Smooth muscle cell (in vitro differentiated cells): ENCODE measurements around the gene PARD3B. TPM values are rescaled to one million over a fixed set of nuclear protein-coding genes. Genes with fewer than 3 reads are reported as not detected.
"Not testable (repeated sequence)": the region's sequence is repeated elsewhere in the genome, so short reads cannot be mapped to it uniquely, and the experiment has no call there.

Experiments used
- DNase-seq: peaks from one replicate; lab custom pipeline; 2025; ENCODE audit not compliant: unreplicated experiment; lab: John Stamatoyannopoulos, UW
- H2AFZ ChIP-seq: fragments of 200-600 bp; sonication (generic); 2 replicates; pipeline ENCODE4 v1.6.0; 2016; ENCODE audit warnings: antibody characterized with exemption, low read depth, mild to moderate bottlenecking
- H3F3A ChIP-seq: fragments of 200-600 bp; sonication (generic); 2 replicates; pipeline ENCODE4 v1.6.0; 2017; ENCODE audit warnings: antibody characterized with exemption, low read depth
- H3K27ac ChIP-seq: fragments of 200-600 bp; sonication (generic); 2 replicates; pipeline ENCODE4 v1.5.1; 2016; ENCODE audit warnings: low read depth, mild to moderate bottlenecking
- H3K27me3 ChIP-seq: fragments of 200-600 bp; sonication (generic); 2 replicates; pipeline ENCODE4 v1.6.1; 2016; ENCODE audit warnings: low read depth, mild to moderate bottlenecking
- H3K36me3 ChIP-seq: fragments of 200-600 bp; sonication (generic); 2 replicates; pipeline ENCODE4 v1.5.1; 2016; ENCODE audit warnings: low read depth
- H3K4me1 ChIP-seq: fragments of 200-600 bp; sonication (generic); 2 replicates; pipeline ENCODE4 v1.5.1; 2016; ENCODE audit warnings: low read depth
- H3K4me2 ChIP-seq: fragments of 200-600 bp; sonication (generic); 2 replicates; pipeline ENCODE4 v1.6.0; 2016; ENCODE audit warnings: mild to moderate bottlenecking
- H3K4me3 ChIP-seq: fragments of 200-600 bp; sonication (generic); 2 replicates; pipeline ENCODE4 v1.5.1; 2016; ENCODE audit warnings: mild to moderate bottlenecking
- H3K79me2 ChIP-seq: fragments of 200-600 bp; sonication (generic); 2 replicates; pipeline ENCODE4 v1.6.0; 2016; ENCODE audit warnings: low read depth, mild to moderate bottlenecking
- H3K9ac ChIP-seq: fragments of 200-600 bp; sonication (generic); 2 replicates; pipeline ENCODE4 v1.6.0; 2016; ENCODE audit warnings: low read depth
- H3K9me3 ChIP-seq: fragments of 200-600 bp; sonication (generic); replicated peaks from 2 replicates; pipeline ENCODE4 v1.5.1; 2016; ENCODE audit warnings: low read depth
- H4K20me1 ChIP-seq: fragments of 200-600 bp; sonication (generic); 2 replicates; pipeline ENCODE4 v1.6.0; 2016; ENCODE audit warnings: low read depth
- CTCF ChIP-seq: fragments of 200-600 bp; sonication (generic); IDR thresholded peaks from 2 replicates; pipeline ENCODE4 v1.5.1; 2017; ENCODE audit warnings: borderline replicate concordance, mild to moderate bottlenecking, antibody characterized with exemption; ENCODE audit not compliant: insufficient read depth, poor library complexity, severe bottlenecking
- WGBS: methylation state at CpG from one replicate; pipeline ENCODE4 v1.1.7; 2016; ENCODE audit warnings: low lambda C conversion rate; 5-methylcytosine and 5-hydroxymethylcytosine counted together
- polyA plus RNA-seq: library from polyadenylated mRNA; unstranded; fragments of >200 nt; fragmentation: Nextera tagmentation; extraction: Ambion mirVana; gene quantifications from 2 replicates; pipeline ENCODE4 v1.2.1, GENCODE V29; 2016
- total RNA-seq: library from RNA; depleted of rRNA; stranded (reverse); fragments of >200 nt; gene quantifications from 2 replicates; pipeline ENCODE4 v1.2.3, GENCODE V29; 2014

The PARD3B gene
- total and polyA plus RNA-seq, 2 experiments from 2014 or later, result 3.3 to 12.2 TPM

- Histone ChIP-seq H3K4me3 (no peak overlapping the region), H3K4me2 (no peak overlapping the region), H3K4me1 (peaks cover 27% of the 10 kb centered on the region), H3K9me3 (no peaks in the 10 kb centered on the region), H3K36me3 (no peaks in the 10 kb centered on the region), H2AFZ (no peak overlapping the region), H3K9ac (no peak overlapping the region), H3F3A (no peaks in the 10 kb centered on the region), H4K20me1 (no peaks in the 10 kb centered on the region), H3K27ac (no peak overlapping the region), H3K79me2 (no peaks in the 10 kb centered on the region), H3K27me3 (no peaks in the 10 kb centered on the region)
- DNase-seq, result no peak
- TF ChIP-seq CTCF, result no peak
These were observed 937.8 kb downstream of the PARD3B start for GRCh38 chr2:205483095-205483494.

DNA sequence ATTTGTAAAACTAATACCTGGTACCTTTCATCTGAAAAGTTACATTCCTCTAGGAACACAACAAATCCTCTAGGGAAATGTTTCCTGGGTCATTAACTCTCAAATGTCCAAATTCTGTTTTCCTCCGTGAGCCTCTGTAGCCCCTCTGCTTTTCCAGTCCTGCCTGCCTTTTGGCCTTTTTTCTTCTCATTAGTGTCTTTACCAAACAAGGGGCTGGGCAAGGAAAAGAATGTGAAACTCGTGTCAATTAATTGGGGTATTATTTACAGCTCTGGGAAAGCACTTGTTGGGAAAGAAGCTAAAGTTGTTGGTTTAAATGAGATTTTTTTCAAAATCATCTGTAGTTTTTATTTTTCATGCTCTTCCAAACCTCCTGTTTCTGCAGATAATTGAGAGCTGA is 938.9 kb downstream of the PARD3B start:
- peaks cover 27% of the 10 kb centered on the region for H3K4me1 ChIP-seq
- TF ChIP-seq CTCF, result no peak
- H4K20me1 ChIP-seq, result no peaks in the 10 kb centered on the region
- WGBS, result 45% methylated on average over 2 of the region's 2 CpGs
- H2AFZ ChIP-seq, result no peak overlapping the region
- H3K9ac ChIP-seq, result no peak overlapping the region
- no peak overlapping the region for H3K4me2 ChIP-seq
- no peaks in the 10 kb centered on the region for H3K79me2 ChIP-seq
- DNase-seq, result no peak
- no peaks in the 10 kb centered on the region for H3K9me3 ChIP-seq
- H3K27ac ChIP-seq, result no peak overlapping the region
- H3K27me3 ChIP-seq, result no peaks in the 10 kb centered on the region
- H3F3A ChIP-seq, result no peaks in the 10 kb centered on the region
- no peak overlapping the region for H3K4me3 ChIP-seq
- no peaks in the 10 kb centered on the region for H3K36me3 ChIP-seq

- Histone ChIP-seq H3K9me3 (no peaks in the 10 kb centered on the region), H3K4me1 (peaks cover 27% of the 10 kb centered on the region), H4K20me1 (no peaks in the 10 kb centered on the region), H2AFZ (no peak overlapping the region), H3K9ac (no peak overlapping the region), H3K79me2 (no peaks in the 10 kb centered on the region), H3K4me2 (no peak overlapping the region), H3F3A (no peaks in the 10 kb centered on the region), H3K4me3 (no peak overlapping the region), H3K36me3 (no peaks in the 10 kb centered on the region), H3K27me3 (no peaks in the 10 kb centered on the region), H3K27ac (no peak overlapping the region)
- WGBS, result 90% methylated on average over 4 of the region's 4 CpGs
- DNase-seq, result no peak
- no peak for TF ChIP-seq CTCF
These were observed 939.5 kb downstream of the PARD3B start for GRCh38 chr2:205484764-205485163.

DNA sequence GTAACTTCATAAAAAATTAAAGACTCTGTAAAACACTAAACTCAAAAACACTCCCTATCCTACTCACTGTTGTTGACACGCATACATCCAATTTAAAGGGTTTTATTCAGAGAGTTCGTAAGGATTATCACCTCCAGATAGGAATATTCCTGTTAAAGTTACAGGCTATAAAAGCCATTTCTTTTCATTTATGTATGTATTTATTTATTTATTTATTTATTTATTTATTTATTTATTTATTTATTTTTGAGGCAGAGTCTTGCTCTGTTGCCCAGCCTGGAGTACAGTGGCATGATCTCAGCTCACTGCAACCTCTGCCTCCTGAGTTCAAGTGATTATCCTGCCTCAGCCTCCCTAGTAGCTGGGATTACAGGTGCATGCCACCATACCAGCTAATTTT is 948.3 kb downstream of the PARD3B start:
- not testable (repeated sequence) for H3K27me3 ChIP-seq, H3K4me1 ChIP-seq, H3K4me3 ChIP-seq, H3K9me3 ChIP-seq, H3K4me2 ChIP-seq, H2AFZ ChIP-seq, H3K27ac ChIP-seq, H3K36me3 ChIP-seq, H3F3A ChIP-seq, H3K79me2 ChIP-seq, H4K20me1 ChIP-seq, H3K9ac ChIP-seq, DNase-seq
- 87% methylated on average over 2 of the region's 2 CpGs for WGBS
